CD4-positive, alpha-beta T cell treated with Interleukin-17A for 4 hours (primary cell): ENCODE data around the gene BEST1.
"Not testable (repeated sequence)": the region's sequence is repeated elsewhere in the genome, so short reads cannot be mapped to it uniquely, and the experiment has no call there.

Experiments
- DNase-seq: peaks from one replicate; pipeline ENCODE4 v3.0.0-alpha.2; 2020; ENCODE audit warnings: mixed read lengths

The BEST1 gene

DNA sequence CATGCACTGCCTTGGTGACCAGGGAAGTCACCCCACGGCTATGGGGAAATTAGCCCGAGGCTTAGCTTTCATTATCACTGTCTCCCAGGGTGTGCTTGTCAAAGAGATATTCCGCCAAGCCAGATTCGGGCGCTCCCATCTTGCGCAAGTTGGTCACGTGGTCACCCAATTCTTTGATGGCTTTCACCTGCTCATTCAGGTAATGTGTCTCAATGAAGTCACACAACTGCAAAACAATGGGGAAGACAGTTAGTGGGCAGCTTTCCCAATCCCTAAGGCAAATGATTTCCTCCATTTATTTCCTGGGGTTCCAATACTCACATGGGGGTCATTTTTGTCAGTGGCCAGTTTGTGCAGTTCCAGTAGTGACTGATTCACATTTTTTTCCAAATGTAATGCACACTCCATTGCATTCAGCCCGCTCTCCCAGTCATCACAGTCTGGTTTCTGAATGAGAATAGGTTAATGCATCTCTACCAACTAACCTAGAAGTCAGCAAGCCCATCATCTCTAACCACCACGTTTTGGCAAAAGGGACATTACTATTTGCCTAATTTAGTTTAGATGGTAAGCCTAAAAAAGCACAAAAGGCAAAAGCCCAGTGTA is 14.6 kb downstream of the BEST1 start:
- DNase-seq = not testable (repeated sequence)

DNA sequence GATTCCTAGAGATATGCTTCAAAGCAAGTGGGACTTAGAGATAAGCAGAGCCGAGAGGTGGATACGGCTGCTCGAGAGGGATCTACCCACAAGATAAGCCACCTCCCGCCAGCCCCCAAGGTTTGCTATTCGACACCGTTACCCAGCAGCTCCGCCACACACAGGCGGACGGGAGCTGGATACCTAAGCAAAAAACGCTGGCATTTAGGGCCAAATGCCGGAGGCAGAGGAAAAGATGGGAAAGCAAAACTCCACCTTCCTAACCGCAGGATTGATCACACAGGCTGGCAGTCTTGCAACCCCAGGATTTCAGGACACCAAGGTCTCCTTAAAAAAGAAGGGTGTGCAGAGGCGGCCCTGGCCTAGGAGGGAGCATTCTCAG is 16.6 kb downstream of the BEST1 start:
- peak; percentile 50 for DNase-seq

DNA sequence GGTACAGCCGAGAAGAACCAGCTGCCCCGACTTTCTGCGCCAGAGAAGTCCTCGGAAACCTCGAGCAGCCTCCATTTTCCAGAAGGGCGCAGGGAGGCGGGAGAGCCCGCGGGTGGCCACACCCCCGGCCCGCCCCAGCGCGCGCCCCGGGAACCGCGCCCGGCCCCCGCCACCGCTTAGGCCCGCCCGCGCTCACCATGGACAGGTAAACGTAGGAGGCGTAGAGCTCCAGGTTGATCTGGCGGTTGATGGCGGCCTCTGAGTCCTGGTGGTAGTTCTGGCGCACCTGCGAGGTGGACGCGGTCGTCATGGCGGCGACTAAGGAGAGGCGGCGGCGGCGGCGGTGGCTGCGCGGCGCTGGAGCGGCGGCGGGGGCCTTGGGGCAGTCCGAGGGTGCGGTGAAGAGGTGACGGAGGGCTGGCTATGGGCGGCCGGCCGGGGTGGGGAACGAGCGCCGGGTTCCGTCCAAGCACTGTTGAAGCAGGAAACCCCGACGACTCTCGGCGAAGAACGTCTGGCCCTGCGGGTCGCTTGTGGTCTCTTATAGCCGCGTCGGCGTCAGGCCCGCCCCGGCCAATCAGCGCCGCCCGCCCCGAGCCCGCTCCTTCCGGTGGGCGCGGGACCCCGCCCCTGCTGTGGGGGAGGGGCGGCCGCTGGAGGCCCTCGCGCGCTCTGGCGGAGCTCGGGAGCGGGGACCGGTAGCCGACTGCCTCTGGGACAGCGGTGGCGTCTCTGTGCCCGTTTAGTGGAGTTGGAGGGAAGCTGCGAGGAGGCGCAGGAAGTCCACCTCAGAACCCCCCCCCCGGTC is 17.2 kb downstream of the BEST1 start, which contains the start of gene FTH1:
FTH1 (minus strand) TSS at position 519 of the 808 bp plus-strand sequence; CDS start at position 310, 209 bp downstream.
- peak; percentile 93 for DNase-seq

DNA sequence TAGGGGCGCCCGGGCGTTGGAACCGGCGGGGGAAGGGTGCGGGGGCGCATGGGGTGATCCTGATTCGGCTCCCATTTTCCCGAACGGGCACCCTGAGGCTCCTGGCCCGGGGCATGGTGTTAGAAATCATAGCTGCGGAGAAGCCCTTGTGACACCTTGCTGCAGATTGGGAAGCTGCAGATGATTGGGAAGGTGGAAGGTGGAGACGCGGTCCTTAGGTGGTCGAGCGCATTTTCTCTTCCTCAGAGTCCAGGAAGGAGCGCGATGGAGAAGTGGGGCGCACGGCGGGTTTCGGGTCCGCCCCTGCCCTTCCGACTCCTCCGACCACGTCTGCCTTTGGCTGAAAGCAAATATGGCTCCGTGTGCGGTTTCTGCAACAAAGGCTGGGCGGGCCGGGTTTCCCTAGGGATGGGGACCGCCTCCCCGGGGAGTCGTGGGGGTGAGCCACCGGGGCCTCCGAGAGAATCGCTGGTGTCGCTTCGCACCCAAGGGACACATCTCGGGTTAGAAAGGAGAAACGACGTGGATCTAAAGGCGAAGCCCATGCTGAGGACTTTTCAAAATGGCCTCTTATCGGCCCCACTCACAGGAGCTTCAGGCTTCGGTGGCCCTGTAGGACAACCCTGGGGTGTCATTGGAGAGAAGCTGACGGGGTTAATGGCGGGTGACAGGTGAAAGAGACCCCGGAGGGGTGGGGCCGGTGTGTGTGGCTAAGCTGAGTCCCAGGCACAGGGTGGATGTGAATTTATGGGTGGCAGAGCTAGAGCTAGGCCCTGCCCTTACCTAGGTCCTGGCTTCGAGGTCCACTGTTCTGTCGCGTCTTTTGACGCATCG is 18.0 kb downstream of the BEST1 start:
- peak; percentile 50 for DNase-seq

DNA sequence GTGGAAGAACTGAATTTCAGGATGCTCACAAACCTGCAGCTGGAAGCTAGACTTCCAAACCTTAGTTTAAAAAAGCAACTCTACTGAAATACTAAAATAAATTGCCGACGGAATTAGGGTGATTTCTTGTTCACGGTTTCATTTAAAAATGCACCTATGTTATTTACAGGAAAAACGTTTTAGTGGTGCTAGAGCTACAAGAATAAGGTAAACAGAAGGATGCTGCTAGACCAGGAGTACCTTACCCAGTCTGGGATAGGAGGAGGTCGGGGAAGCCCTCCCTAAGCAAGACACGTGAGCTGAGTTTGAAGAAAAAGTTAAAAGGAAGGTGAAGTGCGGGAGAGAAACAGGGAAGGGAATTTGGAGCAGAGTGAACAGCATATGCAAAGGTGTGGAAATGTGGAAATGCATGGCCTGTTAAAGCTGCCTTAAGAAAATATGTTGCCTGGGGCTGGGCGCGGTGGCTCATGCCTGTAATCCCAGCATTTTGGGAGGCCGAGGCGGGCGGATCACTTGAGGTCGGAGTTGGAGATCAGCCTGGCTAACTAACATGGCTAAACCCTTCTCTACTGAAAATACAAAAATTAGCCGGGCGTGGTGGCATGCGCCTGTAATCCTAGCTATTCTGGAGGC is 18.7 kb downstream of the BEST1 start:
- no peak for DNase-seq

DNA sequence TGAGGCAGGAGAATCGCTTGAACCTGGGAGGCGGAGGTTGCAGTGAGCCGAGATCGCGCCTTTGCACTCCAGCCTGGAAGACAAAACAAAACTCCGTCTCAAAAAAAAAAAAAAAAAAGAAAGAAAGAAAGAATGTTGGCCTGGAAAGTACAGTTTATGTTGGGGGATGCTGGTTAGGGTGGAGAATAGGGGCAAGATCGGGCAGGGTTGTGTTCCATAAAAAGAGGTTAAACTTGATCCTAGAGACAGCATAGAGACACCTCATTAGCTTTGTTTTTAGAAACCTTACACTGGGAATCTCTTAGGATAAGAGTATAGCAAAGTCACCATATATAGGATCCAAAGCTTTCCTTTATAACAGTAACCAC is 19.2 kb downstream of the BEST1 start:
- no peak for DNase-seq

DNA sequence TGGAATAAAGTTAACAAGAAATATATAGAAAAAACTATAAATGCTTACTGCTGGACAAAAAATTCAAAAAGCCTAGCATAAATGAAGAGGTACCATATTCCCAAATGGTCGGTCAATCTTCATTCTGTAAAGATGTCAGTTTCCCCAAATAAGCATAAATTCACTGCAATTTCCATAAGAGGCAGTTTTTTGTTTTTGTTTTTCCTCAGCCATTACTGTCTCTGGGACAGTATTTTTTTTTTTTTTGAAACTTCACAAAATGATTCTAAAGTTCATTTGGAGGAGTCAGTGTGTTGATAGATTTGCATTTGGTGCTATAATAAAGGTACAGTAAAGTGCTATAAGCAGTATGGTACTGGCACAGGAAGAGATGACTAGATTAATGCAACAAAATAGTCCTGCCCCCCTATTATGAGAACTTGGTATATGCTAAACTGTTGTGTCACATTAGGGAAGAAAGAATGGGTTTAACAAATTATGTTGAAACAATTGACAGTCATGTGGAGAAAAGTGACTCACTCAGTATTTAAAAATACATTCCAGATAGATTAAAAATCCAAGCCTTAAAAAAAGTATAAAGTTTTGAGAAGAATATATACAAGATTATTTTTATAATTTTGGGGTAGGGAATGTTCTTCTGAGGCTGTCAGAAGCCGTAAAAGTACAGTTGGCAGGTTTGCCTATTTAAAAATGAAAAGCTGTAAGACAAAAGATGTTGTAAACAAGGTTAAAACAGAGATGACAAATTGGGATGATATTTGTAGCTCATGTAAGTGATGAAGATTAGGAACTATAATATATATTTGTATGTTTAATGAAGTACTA is 19.9 kb downstream of the BEST1 start:
- no peak for DNase-seq

DNA sequence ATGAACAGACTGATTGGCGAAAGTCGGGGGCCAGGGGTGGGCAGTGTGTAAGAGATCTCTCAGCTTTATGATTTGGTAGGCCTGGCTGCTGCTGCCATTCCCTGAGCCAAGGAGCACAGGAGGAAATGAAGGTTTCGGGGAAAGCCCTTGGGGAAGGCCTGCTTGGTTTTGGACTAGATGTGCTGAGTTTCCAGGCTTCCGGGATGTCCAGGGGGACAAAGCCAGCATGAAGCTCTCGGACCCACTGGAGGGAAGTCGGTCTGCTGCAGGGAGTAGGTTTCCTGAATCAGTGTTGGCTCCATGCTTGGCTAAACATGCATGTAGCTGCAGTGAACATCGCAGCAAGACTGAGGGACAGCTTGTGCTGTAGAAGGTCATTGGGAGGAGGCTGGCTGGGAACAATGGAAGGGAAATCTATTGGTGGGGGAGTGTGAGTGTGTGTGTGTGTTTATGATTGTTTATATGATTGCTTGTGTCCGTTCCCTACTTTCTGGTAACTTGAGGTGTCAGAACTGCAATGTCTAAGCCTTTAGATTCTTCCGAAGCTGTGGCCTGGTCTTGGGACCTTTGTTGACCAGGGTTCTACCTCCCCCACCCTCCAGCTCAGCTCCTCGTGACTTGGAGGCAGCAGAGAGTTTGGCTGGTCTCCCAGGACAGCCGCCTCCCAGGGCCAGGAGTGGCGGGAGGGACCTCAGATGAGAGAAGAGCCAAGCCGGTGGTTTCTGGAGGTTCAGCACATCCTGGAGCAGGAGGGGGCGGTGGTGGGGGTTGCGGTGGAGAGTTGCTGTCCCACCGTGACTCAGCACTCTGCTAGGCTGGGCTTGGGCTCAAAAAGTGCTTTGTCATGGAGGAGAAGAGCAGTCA is 21.3 kb downstream of the BEST1 start:
- peak; percentile 28 for DNase-seq

DNA sequence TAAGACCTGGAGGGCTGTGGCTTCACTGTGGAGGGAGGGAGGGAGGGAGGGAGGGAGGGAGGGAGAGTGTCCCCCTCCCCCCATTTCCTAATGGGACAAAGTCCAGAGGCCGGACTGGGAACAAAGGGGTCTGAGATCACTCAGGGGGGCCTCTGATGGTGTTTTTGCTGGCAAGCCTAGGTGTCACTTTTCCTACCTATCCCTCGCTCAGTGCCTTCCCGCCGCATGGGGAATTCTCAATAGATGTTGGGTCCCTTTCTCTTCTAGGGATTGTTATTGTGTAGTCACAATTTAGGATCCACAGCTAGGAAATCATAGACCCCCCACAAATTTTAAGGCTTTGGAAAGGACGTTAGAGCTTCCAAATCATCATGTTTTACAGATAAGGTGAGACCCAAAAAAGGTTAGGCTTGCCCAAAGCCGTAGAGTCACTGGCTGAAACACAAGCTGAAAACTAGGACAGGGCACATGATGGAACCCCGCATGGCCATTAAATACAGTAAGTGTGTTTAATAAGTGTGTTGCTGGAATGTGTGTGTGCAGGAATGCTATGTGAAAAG is 22.0 kb downstream of the BEST1 start:
- no peak for DNase-seq

DNA sequence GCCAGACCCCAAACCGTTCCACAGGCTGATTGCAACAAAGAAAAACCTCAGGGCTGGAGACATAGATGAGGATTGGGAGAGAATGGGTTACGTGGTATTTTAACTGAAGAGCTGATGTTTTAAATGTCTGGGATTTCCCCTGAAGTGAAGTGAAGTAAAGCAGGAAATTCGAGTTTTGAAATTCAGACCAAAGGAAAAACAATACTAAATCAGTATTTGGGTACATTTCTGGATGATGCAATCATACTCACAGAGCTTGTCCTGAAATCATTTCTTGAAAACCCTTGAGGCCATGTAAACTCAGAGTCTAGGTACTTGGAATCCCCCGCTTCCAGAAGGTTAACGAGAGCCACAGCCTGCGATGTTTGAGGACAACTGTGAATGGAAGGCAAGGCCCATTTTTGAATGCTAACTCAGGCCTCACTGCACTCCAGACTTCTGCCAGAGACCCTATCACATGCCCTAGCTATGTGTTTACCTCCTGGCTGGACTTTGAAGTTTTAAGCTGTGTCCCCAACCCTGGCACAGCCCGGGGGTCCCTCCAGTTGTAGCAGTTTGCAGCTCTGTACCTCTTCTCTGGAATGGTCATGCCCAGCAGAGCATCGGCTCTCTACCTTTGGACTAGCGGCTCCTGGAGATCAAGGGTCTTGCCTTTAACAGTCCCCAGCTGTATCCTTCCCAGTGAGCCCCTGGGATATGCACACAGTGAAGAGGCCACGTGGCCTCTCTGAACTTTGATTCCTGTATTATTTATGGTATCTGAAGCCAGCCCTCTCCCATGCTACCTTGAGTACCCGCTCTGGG is 22.7 kb downstream of the BEST1 start:
- no peak for DNase-seq

DNA sequence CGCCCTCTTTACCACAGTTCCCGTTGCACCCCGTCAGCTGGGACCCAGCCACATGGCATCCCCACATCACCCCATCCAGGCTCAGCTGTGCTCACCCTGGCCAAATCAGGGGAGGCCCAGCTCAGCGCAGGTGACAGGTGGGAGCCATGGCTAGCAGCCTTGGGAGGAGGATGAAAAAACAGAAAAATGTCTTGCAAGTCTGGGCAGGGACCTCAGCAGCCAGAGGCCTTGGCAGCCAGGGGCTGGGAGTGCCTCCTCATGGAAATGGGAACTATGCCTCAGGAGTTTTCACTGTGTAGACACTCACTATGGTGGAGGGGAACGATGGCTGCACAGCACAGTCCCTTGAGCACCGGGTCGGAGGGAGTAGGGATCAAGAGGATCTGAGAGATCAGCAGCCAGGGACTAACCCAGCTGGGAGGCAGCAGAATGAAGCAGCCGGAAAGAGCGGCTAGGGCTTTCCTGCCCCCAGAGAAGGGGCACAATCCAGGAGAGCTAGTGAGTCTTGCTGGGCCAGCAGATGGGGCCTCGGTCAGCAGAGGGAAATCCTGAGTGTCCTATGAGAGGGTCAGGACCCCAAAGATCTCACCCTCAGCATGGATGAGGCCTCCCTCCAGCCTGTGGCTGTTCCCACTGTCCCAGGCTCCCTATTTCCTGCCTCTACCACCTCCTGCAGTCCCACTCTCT is 23.5 kb downstream of the BEST1 start:
- DNase-seq = no peak

DNA sequence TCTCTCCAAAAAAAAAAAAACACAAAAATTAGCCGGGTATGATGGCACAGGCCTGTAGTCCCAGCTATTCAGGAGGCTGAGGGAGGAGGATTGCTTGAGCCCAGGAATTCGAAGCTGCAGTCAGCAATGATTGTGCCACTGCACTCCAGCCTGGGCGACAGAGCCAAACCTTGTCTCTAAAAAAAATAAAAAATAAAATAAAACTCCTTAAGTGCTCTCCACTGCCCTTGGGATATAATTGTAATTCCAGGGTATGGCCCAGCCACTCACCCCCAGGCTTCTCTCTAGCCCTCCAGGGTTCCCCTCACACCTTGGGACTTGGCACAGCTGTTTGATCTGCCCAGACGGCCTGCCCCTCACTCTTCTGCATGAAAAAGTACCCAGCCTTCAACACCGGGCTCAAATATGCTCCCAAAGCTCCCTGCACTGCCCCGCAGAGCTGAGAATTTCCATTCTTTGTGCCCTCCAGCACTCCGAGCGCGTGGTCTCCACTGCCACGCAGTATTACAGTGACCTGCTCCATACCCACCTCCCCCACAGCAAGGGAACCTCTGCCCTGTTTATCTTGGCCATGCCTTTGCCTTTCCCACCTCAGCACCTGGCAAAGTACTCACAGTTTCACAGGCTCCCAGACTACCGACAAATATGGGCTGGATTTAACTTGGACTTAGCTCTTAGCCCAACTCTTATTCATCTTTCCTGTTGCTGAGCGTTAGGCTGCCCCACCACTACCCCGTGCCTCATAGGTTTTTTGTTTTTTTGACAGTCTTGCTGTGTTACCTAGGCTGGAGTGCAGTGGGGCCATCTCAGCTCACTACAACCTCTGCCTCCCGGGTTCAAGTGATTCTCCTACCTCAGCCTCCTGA is 24.8 kb downstream of the BEST1 start:
- DNase-seq = no peak

DNA sequence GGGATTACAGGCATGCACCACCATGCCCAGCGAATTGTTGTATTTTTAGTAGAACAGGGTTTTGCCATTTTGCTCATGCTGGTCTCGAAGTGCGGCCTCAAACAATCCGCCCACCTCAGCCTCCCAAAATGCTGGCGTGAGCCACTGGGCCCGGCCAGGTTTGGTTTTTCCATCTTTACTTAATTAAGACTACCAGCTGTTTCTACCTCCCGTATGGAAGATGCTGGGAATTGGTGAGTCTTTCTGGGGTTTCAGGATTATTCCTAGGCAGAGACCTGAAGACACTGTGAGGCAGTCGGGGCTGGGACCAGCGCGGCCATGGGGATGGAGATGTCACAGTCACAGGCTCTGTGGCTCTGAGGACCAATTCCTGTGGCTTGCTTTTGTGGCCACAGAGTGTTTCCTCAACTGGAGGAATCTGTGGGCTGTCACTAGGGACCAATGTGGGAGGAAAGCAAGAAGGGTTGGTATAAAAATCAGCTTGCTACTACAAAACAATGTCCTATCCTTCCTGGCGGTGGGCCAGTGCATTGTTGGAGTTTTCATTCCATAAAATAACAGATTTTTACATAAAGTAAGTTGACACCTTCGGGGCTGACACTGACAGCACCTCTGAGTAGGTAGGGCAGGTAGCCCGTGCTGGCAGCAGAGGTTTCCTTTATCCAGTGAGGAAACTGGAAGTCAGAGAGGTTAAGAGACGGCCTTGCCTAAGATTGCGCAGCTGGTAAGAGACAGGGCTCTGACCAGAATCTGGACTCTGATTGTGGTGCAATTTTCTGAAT is 25.7 kb downstream of the BEST1 start:
- no peak for DNase-seq

DNA sequence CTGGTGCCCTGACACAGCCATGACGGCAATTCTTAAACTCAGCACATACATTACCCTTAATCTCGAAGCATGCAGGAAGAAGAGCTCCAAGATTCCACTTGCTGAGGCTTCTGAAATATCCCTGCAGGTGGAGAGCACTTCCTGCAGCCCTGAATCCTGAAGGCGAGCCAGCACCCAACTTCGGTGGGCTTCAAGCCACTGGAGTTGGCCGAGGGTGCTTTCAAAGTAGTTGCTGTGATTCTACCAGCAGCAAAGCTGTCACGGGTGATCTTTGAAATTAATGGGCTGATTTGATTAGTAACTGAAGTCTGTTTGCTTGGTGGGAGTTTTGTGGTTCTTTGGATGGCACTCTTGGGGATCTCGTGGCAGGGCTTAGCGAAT is 26.3 kb downstream of the BEST1 start:
- DNase-seq = no peak

DNA sequence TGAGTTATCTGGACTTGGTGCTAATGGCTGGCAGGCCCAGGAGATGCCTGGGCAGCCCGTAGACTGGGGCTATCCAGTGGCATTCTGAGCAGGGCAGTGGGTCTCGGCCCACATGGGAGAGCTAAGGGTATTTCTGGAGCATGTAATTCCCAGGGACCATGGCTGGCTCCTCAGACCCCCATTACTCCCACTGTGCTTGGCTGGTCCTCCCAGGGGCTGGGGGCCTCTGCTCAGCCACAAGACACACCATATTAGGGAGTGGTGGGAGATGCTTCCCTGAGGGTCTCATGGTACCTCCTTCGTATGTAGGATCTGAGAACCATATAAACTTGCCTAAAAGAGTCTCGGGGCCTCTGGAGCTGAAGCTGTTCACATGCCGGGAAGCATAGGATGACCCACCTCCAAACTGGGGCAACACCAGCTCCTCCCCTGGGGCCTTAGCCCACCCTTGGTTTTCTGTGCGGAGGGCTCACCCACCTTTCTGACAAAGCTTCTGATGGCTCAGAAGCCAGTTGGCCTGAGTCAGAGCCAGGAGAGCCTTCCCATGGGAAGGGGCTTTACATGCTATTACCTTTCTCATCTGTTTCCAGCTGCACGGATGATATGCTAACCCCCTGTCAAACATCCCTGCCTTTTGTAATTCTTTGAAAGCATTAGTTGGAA is 26.8 kb downstream of the BEST1 start:
- DNase-seq = no peak

DNA sequence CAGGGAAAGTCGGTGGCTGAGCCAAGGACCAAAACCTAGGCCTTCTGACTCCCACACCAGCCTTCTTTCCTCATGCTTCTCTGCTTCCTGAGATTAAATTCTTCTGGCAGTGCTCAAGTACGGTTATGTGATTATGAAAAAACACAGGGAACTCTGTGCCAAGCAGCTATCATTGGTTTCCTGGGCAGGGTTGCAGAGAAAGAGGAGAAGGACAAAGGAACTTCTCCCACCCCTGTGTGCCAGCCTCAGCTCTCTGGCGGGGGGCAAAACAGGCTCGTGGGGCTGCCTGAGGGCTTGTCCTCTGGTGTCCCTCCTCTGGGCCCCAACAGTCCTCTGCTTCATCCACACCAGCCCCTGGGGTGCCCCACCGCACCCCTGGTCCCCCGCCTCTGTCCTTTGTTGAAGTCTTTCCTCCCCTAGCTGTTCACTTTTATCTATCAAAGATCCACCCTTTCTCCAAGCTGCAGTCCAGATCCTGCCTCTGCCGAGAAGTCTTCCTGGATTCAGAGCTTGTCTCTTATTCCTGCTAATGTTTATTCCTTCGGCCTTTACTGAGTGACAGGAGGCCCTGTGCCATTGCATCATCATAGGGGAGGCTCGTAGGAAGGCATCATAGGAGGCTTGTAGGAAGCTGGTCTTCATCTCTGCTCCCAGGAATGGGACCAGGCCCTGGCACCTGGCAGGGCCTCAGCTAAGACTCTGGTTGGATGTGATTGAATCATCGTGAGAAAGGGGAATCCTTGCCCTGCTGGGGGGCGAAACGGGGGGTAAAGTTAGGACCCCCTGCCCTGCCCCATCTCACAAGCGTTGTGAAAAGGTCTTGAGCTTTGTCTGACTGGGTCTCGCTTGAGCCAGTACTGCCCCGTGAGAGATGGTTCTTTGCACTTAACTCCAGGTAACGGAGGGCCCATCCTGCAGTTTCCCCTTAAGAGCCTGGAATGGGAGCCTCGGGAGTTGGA is 28.8 kb downstream of the BEST1 start:
- no peak for DNase-seq
